WTC11 (cell line): Measurements from ENCODE around the gene TMEM117. TPM values are rescaled to one million over a fixed set of nuclear protein-coding genes. Genes with fewer than 3 reads are reported as not detected.

Experiments used
- ATAC-seq: fragments of 200-7000 bp; cut with Tn5 transposase; 2 replicates; pipeline ENCODE4 v1.10.0; 2021; ENCODE audit warnings: mild to moderate bottlenecking, moderate library complexity
- CTCF ChIA-PET: fragments of 300-600 bp; sonication (Branson Sonifier 250); formaldehyde crosslinking; loops from one replicate; lab custom pipeline; 2021; ENCODE audit warnings: antibody characterized with exemption; lab: Charles Lee
- POLR2A ChIA-PET: fragments of 350-600 bp; sonication (Branson Sonifier 250); formaldehyde crosslinking; loops from one replicate; lab custom pipeline; 2021; ENCODE audit warnings: antibody characterized with exemption; lab: Charles Lee
- DNase-seq: peaks from one replicate; pipeline ENCODE4 v3.0.0; 2021; ENCODE audit warnings: low spot score
- H3K27ac Mint-ChIP-seq: 2 replicates; pipeline ENCODE4 v1.8.0; 2021; ENCODE audit warnings: mixed read lengths
- H3K27me3 Mint-ChIP-seq: 2 replicates; pipeline ENCODE4 v1.8.0; 2021; ENCODE audit warnings: low read depth, mild to moderate bottlenecking, moderate library complexity, mixed read lengths
- H3K36me3 Mint-ChIP-seq: 2 replicates; pipeline ENCODE4 v1.8.0; 2021; ENCODE audit warnings: mixed read lengths
- H3K4me1 Mint-ChIP-seq: 2 replicates; pipeline ENCODE4 v1.8.0; 2022; ENCODE audit warnings: mixed read lengths
- H3K4me3 Mint-ChIP-seq: 2 replicates; pipeline ENCODE4 v1.8.0; 2021; ENCODE audit warnings: mild to moderate bottlenecking, moderate library complexity, mixed read lengths
- H3K9me3 Mint-ChIP-seq: 2 replicates; pipeline ENCODE4 v1.8.0; 2021; ENCODE audit warnings: mixed read lengths
- ESRRA ChIP-seq: sonication (generic); formaldehyde crosslinking; IDR thresholded peaks from 2 replicates; pipeline ENCODE4 v1.8.1; 2022; ENCODE audit warnings: mild to moderate bottlenecking, missing genetic modification reagents, borderline replicate concordance
- FOXK1 ChIP-seq: sonication (generic); formaldehyde crosslinking; IDR thresholded peaks from 2 replicates; pipeline ENCODE4 v1.8.0; 2022; ENCODE audit warnings: mild to moderate bottlenecking, moderate library complexity, missing genetic modification reagents
- FOXP1 ChIP-seq: sonication (generic); formaldehyde crosslinking; IDR thresholded peaks from 2 replicates; pipeline ENCODE4 v1.8.0; 2022; ENCODE audit warnings: missing genetic modification reagents, mild to moderate bottlenecking, moderate library complexity, borderline replicate concordance
- NR1H2 ChIP-seq: sonication (generic); formaldehyde crosslinking; IDR thresholded peaks from 2 replicates; pipeline ENCODE4 v1.9.0; 2021; ENCODE audit warnings: mild to moderate bottlenecking, moderate library complexity, missing genetic modification reagents
- ZBTB21 ChIP-seq: sonication (generic); formaldehyde crosslinking; IDR thresholded peaks from 2 replicates; pipeline ENCODE4 v1.8.1; 2023; ENCODE audit warnings: mild to moderate bottlenecking, missing genetic modification reagents, borderline replicate concordance
- ZNF138 ChIP-seq: sonication (generic); formaldehyde crosslinking; conservative IDR thresholded peaks from 2 replicates; pipeline ENCODE4 v1.8.1; 2022; ENCODE audit warnings: mild to moderate bottlenecking, moderate library complexity, missing genetic modification reagents
- ZNF232 ChIP-seq: sonication (generic); formaldehyde crosslinking; IDR thresholded peaks from 2 replicates; pipeline ENCODE4 v1.8.0; 2022; ENCODE audit warnings: mild to moderate bottlenecking, missing genetic modification reagents
- ZNF396 ChIP-seq: fragments of 250-450 bp; sonication (Bioruptor Pico); IDR thresholded peaks from 2 replicates; pipeline ENCODE4 v1.8.0; 2021; ENCODE audit warnings: mild to moderate bottlenecking, moderate library complexity, borderline replicate concordance
- ZNF423 ChIP-seq: fragments of 250-450 bp; sonication (Bioruptor Pico); IDR thresholded peaks from 2 replicates; pipeline ENCODE4 v2.1.2; 2022; ENCODE audit warnings: mild to moderate bottlenecking, moderate library complexity
- total RNA-seq: library from RNA; stranded (reverse); gene quantifications from 3 replicates; pipeline ENCODE4 v1.2.3, GENCODE V29; 2021
- TF ChIP-seq, protein P1 (sequence below): sonication (generic); formaldehyde crosslinking; IDR thresholded peaks from 2 replicates; pipeline ENCODE4 v1.8.0; 2022; ENCODE audit warnings: mild to moderate bottlenecking, missing genetic modification reagents
- TF ChIP-seq, protein P2 (sequence below): sonication (generic); formaldehyde crosslinking; IDR thresholded peaks from 2 replicates; pipeline ENCODE4 v1.8.1; 2023; ENCODE audit warnings: mild to moderate bottlenecking, missing genetic modification reagents
- TF ChIP-seq, protein P3 (sequence below): sonication (generic); formaldehyde crosslinking; conservative IDR thresholded peaks from 2 replicates; pipeline ENCODE4 v1.8.1; 2022; ENCODE audit warnings: mild to moderate bottlenecking, missing genetic modification reagents
- TF ChIP-seq, protein P4 (sequence below): sonication (generic); formaldehyde crosslinking; IDR thresholded peaks from 2 replicates; pipeline ENCODE4 v1.8.1; 2023; ENCODE audit warnings: mild to moderate bottlenecking, missing genetic modification reagents, borderline replicate concordance
- TF ChIP-seq, protein P5 (sequence below): fragments of 250-450 bp; sonication (Bioruptor Pico); IDR thresholded peaks from 2 replicates; pipeline ENCODE4 v1.9.0; 2021; ENCODE audit warnings: mild to moderate bottlenecking
- TF ChIP-seq, protein P6 (sequence below): fragments of 250-450 bp; sonication (Bioruptor Pico); IDR thresholded peaks from 2 replicates; pipeline ENCODE4 v1.9.0; 2021; ENCODE audit warnings: moderate library complexity, mild to moderate bottlenecking, inconsistent platforms, borderline replicate concordance

TMEM117 gene
- total RNA-seq, 1 experiment from 2014 or later = 1.5 TPM

DNA sequence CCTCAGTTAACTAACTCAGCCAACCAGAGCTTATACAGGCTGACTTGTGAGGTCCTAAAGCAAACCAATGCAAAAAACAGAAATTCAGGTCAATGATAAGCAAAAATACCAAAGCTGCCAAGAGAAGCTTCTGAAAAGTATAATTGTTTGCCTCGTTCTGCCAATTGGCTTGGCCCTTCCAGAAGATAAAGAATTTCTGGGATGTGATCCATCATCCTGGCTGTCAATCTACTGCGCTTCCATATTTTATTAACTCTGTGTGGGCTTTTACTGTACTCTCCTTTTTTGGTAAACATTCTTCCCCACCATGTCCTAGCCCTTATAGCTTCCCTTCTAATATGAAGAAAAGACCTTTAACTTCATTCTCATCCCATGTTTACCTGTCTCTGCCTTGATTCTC lies 387.9 kb downstream of the TMEM117 start:
- H3K4me1 Mint-ChIP-seq = peaks cover 8% of the 10 kb centered on the region

DNA sequence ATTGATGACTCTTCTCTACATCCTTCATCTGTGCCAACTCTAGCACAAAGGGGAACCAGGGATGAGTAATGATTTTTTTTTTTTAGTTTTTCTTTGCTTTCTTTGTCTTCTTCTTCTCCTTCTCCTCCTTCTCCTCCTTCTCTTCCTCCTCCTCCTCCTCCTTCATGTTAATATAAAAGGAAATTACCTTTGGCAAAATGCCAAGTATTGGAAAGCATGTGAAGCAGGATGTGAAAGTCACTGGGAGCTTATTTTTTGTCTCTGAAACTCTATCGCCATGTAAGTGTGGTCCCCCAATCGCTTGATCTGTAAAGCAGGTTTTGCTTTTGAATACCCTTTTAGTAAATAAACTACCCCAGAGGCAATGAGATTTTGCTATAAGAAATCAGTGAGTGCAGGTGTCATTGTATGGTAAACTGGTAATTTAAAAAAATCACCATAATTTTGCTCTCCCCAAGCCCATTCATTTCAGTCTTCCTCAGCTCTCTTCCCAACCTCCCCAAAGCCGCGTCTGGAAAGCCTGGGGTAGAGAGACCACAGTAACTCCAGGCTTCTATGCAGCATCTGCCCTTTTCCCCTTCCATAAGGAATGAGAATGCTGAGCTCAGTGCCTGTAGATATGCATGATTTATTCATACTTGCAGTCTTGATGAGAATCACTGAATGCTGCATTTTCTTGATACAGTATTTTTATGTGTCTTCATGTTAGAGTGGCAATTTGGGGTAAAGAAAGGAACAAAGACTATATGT lies 388.7 kb downstream of the TMEM117 start:
- ChIA-PET CTCF (no interaction called here), POLR2A (no interaction called here)
- peak; percentile 26; the same call in 1 of the 2 replicates for ATAC-seq

More for the DNA sequence above, 387.9 kb downstream of the TMEM117 start:
- DNase-seq (no peak), ATAC-seq (no peak)
- CTCF ChIA-PET = no interaction called here
- Mint-ChIP-seq H3K9me3 (peaks cover 4% of the 10 kb centered on the region), H3K36me3 (no peaks in the 10 kb centered on the region), H3K4me3 (no peak overlapping the region), H3K27ac (no peak overlapping the region), H3K27me3 (no peaks in the 10 kb centered on the region)
- TF ChIP-seq, protein P1, sequence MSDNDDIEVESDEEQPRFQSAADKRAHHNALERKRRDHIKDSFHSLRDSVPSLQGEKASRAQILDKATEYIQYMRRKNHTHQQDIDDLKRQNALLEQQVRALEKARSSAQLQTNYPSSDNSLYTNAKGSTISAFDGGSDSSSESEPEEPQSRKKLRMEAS (CRISPR knock-in tag) = no peak
- no peak for TF ChIP-seq FOXK1 (CRISPR knock-in tag)
- no peak for TF ChIP-seq ZNF423 (CRISPR knock-in tag)
- TF ChIP-seq NR1H2 = no peak
- TF ChIP-seq, protein P2, sequence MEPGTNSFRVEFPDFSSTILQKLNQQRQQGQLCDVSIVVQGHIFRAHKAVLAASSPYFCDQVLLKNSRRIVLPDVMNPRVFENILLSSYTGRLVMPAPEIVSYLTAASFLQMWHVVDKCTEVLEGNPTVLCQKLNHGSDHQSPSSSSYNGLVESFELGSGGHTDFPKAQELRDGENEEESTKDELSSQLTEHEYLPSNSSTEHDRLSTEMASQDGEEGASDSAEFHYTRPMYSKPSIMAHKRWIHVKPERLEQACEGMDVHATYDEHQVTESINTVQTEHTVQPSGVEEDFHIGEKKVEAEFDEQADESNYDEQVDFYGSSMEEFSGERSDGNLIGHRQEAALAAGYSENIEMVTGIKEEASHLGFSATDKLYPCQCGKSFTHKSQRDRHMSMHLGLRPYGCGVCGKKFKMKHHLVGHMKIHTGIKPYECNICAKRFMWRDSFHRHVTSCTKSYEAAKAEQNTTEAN (CRISPR knock-in tag) = no peak
- TF ChIP-seq ESRRA (CRISPR knock-in tag) = no peak
- TF ChIP-seq, protein P3, sequence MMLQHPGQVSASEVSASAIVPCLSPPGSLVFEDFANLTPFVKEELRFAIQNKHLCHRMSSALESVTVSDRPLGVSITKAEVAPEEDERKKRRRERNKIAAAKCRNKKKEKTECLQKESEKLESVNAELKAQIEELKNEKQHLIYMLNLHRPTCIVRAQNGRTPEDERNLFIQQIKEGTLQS = no peak
- TF ChIP-seq ZNF138 (CRISPR knock-in tag) = no peak
- TF ChIP-seq, protein P4, sequence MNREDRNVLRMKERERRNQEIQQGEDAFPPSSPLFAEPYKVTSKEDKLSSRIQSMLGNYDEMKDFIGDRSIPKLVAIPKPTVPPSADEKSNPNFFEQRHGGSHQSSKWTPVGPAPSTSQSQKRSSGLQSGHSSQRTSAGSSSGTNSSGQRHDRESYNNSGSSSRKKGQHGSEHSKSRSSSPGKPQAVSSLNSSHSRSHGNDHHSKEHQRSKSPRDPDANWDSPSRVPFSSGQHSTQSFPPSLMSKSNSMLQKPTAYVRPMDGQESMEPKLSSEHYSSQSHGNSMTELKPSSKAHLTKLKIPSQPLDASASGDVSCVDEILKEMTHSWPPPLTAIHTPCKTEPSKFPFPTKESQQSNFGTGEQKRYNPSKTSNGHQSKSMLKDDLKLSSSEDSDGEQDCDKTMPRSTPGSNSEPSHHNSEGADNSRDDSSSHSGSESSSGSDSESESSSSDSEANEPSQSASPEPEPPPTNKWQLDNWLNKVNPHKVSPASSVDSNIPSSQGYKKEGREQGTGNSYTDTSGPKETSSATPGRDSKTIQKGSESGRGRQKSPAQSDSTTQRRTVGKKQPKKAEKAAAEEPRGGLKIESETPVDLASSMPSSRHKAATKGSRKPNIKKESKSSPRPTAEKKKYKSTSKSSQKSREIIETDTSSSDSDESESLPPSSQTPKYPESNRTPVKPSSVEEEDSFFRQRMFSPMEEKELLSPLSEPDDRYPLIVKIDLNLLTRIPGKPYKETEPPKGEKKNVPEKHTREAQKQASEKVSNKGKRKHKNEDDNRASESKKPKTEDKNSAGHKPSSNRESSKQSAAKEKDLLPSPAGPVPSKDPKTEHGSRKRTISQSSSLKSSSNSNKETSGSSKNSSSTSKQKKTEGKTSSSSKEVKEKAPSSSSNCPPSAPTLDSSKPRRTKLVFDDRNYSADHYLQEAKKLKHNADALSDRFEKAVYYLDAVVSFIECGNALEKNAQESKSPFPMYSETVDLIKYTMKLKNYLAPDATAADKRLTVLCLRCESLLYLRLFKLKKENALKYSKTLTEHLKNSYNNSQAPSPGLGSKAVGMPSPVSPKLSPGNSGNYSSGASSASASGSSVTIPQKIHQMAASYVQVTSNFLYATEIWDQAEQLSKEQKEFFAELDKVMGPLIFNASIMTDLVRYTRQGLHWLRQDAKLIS (CRISPR knock-in tag) = no peak
- TF ChIP-seq, protein P5, sequence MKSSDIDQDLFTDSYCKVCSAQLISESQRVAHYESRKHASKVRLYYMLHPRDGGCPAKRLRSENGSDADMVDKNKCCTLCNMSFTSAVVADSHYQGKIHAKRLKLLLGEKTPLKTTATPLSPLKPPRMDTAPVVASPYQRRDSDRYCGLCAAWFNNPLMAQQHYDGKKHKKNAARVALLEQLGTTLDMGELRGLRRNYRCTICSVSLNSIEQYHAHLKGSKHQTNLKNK (CRISPR knock-in tag) = no peak
- TF ChIP-seq, protein P6, sequence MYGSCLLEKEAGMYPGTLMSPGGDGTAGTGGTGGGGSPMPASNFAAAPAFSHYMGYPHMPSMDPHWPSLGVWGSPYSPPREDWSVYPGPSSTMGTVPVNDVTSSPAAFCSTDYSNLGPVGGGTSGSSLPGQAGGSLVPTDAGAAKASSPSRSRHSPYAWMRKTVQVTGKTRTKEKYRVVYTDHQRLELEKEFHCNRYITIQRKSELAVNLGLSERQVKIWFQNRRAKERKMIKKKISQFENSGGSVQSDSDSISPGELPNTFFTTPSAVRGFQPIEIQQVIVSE (CRISPR knock-in tag) = no peak
- POLR2A ChIA-PET = no interaction called here

More for the DNA sequence above, 388.7 kb downstream of the TMEM117 start:
- H3K27ac Mint-ChIP-seq = no peak overlapping the region
- H3K27me3 Mint-ChIP-seq = no peaks in the 10 kb centered on the region
- H3K4me3 Mint-ChIP-seq = no peak overlapping the region
- TF ChIP-seq, protein P2 (CRISPR knock-in tag) = no peak
- TF ChIP-seq ZNF232 (CRISPR knock-in tag) = no peak
- TF ChIP-seq ZNF396 = no peak
- no peak for TF ChIP-seq FOXP1 (CRISPR knock-in tag)
- TF ChIP-seq, protein P4 (CRISPR knock-in tag) = no peak
- no peak for TF ChIP-seq ZBTB21 (CRISPR knock-in tag)
- TF ChIP-seq, all 79 proteins: peak for 0
- Mint-ChIP-seq H3K4me1 (peaks cover 8% of the 10 kb centered on the region), H3K9me3 (peaks cover 4% of the 10 kb centered on the region), H3K36me3 (no peaks in the 10 kb centered on the region)
- DNase-seq = no peak
